ENCODE results near the gene TIMM10.

Gene TIMM10

DNA sequence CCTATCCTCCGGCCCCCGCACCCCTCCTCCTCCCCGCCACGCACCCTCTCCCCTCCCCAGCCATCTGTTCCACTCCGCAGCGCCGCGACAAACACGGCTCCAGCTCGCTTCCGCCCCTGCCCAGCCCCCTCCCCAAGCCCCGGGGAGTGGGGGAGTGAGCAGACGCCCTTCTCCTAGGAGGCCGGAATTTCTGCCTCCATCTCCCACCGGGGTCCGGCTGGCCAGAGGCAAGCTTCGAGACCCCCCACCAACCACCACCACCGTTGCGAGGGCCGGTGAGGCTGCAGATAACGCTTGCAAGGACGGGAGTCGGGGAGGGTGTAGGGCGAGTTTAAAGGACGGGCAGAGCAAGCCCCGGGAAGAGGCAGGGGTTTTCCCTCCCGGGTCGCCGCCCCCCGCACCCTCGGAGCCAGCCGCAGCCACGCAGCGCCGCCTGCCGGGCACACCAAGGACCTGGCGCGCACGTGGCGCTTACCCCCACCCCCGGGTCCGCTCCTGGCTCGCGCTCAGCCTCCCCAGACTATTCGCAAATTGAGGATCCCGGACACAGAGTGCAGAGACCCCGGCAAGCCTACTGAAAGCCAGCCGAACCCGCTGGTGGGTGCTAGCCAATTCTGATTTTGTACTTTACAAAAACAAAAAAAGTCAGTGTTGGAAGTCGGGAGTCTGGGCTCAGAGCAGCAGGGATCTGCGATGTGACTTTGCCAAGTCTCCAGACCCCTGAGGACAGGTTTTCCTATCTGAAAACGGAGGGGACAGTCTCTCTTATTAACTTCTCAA, 47.6 kb downstream of the TIMM10 start:
- peak; percentile 17 for DNase-seq

DNA sequence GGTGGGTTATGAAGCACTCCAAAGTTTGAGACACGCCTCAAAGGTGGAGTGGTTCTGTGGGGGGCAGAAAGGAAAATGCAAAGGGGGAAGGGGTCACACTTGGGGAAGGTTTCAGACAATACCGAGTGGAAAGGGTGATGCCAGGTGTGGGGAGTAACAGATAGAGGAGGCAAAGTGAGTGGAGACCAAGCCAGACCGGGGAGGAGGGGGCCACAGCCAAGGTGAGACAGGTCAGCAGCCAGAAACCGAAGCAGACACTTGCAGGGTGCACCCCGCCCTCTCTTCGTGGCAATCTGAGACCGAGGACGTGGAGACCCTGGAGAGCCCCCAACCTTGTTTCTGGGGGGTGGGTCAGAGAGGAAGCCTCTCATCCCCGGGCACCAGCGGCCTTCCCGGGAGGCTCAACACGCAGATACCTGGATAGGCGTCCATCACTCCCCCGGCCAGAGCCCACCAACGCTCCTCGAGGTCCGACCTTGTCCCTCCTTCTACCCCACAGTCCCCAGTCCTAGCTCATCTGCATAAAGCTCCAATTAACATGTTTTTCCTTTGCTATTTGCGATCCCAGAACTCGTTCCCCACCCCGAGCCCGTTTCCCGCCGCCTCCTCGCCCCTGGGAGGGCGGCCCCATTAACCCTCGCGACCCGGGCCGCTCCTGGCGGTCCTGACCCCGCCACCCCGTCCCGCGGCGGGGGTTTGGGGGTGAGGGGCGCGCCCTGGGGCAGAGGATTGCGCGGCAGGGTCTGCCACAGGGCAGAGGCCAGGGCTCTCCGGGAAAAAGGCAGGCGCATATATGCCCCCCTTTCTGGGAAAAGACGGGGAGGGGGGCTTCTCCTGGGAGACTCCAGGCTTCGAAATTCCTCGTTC, 48.4 kb downstream of the TIMM10 start:
- no peak for DNase-seq

DNA sequence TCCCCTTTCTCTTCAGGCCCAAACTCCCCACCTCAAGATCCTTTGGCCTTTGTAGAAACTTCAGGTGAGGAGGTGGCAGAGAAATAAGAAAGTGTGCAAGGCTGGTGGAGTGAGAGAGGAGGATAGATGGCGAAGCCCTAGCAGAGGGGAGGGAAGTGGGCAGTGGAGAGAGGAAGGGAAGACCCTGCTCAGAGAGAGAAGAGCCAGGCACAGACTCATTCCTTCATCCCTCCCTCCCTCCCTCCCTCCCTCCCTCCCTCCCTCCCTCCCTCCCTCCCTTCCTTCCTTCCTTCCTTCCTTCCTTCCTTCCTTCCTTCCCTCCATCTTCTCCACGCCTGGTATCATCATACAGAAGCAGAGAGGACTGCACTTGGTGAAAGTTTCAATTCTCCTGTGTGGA, 49.2 kb downstream of the TIMM10 start:
- DNase-seq, result no peak

DNA sequence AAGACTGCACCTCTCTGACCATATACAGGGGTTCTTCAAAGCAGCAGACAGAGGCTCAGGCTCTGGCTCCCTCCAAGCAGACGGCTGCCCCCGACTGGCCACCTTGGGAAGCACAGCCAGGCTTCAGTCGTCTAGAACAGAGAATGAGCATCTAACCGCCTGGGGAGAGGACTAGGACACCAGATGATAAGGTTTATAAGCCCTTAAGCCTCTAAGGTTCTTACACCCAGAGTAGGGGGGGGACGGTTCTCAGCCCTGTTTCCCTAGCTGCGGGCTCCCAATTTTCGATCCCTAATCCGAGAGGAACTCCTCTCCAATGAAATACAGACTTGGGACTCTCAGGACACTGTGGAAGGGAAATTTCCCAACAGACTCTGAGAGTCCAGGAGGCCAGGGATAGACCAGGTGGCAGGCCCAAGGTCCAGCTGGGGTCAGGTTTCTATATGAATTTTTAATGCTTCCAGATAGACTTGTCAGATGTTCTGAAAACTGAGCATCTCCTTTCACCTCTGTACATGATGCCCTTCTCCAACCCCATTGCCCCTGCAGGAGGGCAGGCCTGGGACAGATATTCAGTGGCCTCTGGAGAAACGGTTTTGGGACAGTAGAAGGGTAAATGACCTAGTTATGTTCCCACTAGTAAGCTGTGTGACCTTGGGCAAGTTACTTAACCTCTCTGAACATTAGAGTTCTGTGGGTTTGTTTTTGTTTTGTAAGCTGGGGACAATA, 50.0 kb downstream of the TIMM10 start:
- DNase-seq, result peak; percentile 54

DNA sequence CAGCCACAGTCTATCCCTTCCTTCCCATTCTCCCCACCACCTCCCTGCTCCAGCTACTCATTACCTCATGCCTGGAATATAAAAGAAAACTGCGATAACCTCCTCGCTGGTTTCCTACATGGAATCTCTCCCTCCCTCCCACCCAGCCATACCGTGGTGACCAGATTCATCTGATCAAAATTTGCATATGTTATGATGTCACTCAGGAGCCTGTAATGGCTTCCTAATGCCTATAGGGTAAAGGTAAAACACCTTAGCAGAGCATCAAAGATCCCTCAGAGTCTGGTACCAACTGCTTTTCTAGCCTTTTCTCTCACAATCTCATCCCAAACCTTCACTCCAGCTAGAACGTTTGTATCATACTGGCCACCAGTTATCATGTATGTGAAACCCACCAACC, 50.6 kb downstream of the TIMM10 start:
- DNase-seq, result peak; percentile 54

DNA sequence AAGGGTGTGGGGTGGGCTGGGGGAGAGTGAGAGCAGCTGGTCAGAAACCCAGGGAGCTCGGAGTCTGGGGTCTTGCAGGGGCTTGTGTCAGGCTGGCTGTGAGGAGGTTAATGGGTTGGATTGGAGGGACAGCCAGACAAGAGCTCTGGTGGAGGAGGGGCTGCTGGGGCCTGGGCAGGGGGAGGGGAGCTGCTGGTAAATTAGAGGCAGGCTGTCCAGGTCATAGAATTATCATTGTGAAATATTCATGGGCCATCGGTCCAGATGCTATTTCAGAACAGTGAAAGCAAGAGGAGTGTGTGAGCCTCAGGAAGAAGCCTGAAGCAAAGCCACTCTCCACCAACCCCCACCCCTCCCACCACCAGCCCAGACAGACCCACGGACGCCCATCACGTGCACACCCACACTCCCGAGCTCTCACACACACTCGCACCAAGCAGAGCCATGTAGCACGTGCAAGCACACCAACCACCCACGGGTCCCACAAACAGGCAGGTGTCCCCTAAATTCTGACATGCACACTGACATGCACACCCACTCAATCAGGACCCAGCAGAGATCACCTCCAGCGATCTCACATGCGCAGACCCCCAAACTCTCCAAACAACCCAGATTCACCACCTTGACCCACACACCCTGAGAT, 51.4 kb downstream of the TIMM10 start:
- DNase-seq, result no peak

Measured in NCI-H526 treated with DMSO at 0.1 percent for 48 hours (cell line).